IgD-negative memory B cell (primary cell): ENCODE results near the gene ZNF74. TPM values are rescaled to one million over a fixed set of nuclear protein-coding genes. Genes with fewer than 3 reads are reported as not detected.
A peak's percentile ranks its signal among the peaks of the same experiment; 100 is the strongest.
"Not testable (repeated sequence)": the region's sequence is repeated elsewhere in the genome, so short reads cannot be mapped to it uniquely, and the experiment has no call there.

Experiments
- H3K27ac Mint-ChIP-seq, 3 donors: one replicate each; pipeline ENCODE4 v1.8.0; 2020 to 2022; ENCODE audit warnings: mild to moderate bottlenecking in 3 of 3, mixed read lengths in 3 of 3, moderate library complexity in 1 of 3
- H3K27me3 Mint-ChIP-seq: one replicate; pipeline ENCODE4 v1.8.0; 2021; ENCODE audit warnings: mixed read lengths
- H3K36me3 Mint-ChIP-seq: one replicate; pipeline ENCODE4 v1.8.0; 2020; ENCODE audit warnings: mild to moderate bottlenecking, mixed read lengths
- H3K4me1 Mint-ChIP-seq, 3 donors: one replicate each; pipeline ENCODE4 v1.8.0; 2020 to 2022; ENCODE audit warnings: mixed read lengths in 3 of 3, mild to moderate bottlenecking in 1 of 3
- H3K4me3 Mint-ChIP-seq, 4 donors: one replicate each; pipeline ENCODE4 v1.8.0; 2020 to 2022; ENCODE audit warnings: mild to moderate bottlenecking in 4 of 4, mixed read lengths in 4 of 4, moderate library complexity in 3 of 4
- H3K9me3 Mint-ChIP-seq, 3 donors: one replicate each; pipeline ENCODE4 v1.8.0; 2020 to 2021; ENCODE audit warnings: mixed read lengths in 3 of 3, mild to moderate bottlenecking in 1 of 3
- polyA plus RNA-seq: library from polyadenylated mRNA; unstranded; fragments of 300-500 nt; fragmentation: Illumina TruSeq; gene quantifications from one replicate; pipeline ENCODE4 v1.2.3, GENCODE V29; 2021

Gene ZNF74
- polyA plus RNA-seq, 1 donor from 2014 or later: 6.6 TPM

GRCh38 chr22:20415241-20415640 lies 21.3 kb downstream of the ZNF74 start:
- H3K4me1 Mint-ChIP-seq, H3K27ac Mint-ChIP-seq, H3K9me3 Mint-ChIP-seq, H3K4me3 Mint-ChIP-seq, H3K27me3 Mint-ChIP-seq, H3K36me3 Mint-ChIP-seq: not testable (repeated sequence)

GRCh38 chr22:20415699-20416098 lies 21.7 kb downstream of the ZNF74 start:
- not testable (repeated sequence) for H3K36me3 Mint-ChIP-seq, H3K27me3 Mint-ChIP-seq, H3K4me1 Mint-ChIP-seq, H3K9me3 Mint-ChIP-seq, H3K27ac Mint-ChIP-seq
- H3K4me3 Mint-ChIP-seq: peak overlapping the region in 1 of 4 donors; percentile 13

GRCh38 chr22:20418211-20418788 lies 24.3 kb downstream of the ZNF74 start:
- Mint-ChIP-seq H3K36me3 (no peaks in the 10 kb centered on the region), H3K4me3 (peak overlapping the region in 3 of 4 donors; percentile 63 to 76 (median 68)), H3K27ac (peak overlapping the region in 1 of 3 donors; percentile 12), H3K9me3 (no peaks in the 10 kb centered on the region), H3K27me3 (peaks cover 1% of the 10 kb centered on the region), H3K4me1 (no peaks in the 10 kb centered on the region)

GRCh38 chr22:20419664-20419951 lies 25.7 kb downstream of the ZNF74 start:
- peaks cover 1% of the 10 kb centered on the region for H3K27me3 Mint-ChIP-seq
- no peaks in the 10 kb centered on the region for H3K9me3 Mint-ChIP-seq
- peaks cover 0 to 2% (median 0%) of the 10 kb centered on the region in 3 donors for H3K4me1 Mint-ChIP-seq
- no peak overlapping the region for H3K4me3 Mint-ChIP-seq
- H3K27ac Mint-ChIP-seq: no peak overlapping the region
- H3K36me3 Mint-ChIP-seq: no peaks in the 10 kb centered on the region

GRCh38 chr22:20420157-20420842 lies 26.3 kb downstream of the ZNF74 start:
- Mint-ChIP-seq H3K4me3 (no peak overlapping the region), H3K27me3 (peaks cover 5% of the 10 kb centered on the region), H3K36me3 (no peaks in the 10 kb centered on the region), H3K27ac (no peak overlapping the region), H3K4me1 (peaks cover 0 to 2% (median 0%) of the 10 kb centered on the region in 3 donors), H3K9me3 (no peaks in the 10 kb centered on the region)

GRCh38 chr22:20421507-20421874 lies 27.5 kb downstream of the ZNF74 start:
- Mint-ChIP-seq H3K36me3 (no peaks in the 10 kb centered on the region), H3K27ac (no peak overlapping the region), H3K4me1 (peaks cover 0 to 2% (median 2%) of the 10 kb centered on the region in 3 donors), H3K27me3 (peaks cover 6% of the 10 kb centered on the region), H3K9me3 (no peaks in the 10 kb centered on the region), H3K4me3 (no peak overlapping the region)

GRCh38 chr22:20422271-20423007 lies 28.5 kb downstream of the ZNF74 start:
- Mint-ChIP-seq H3K27ac (no peak overlapping the region), H3K4me1 (peaks cover 0 to 2% (median 2%) of the 10 kb centered on the region in 3 donors), H3K27me3 (peaks cover 16% of the 10 kb centered on the region)

GRCh38 chr22:20423008-20423905 lies 29.3 kb downstream of the ZNF74 start:
- Mint-ChIP-seq H3K4me1 (peaks cover 0 to 2% (median 2%) of the 10 kb centered on the region in 3 donors), H3K36me3 (peaks cover 2% of the 10 kb centered on the region), H3K27me3 (peaks cover 18% of the 10 kb centered on the region), H3K9me3 (no peaks in the 10 kb centered on the region), H3K4me3 (peak overlapping the region in 1 of 4 donors; percentile 74), H3K27ac (no peak overlapping the region)

More at GRCh38 chr22:20422271-20423007, 28.5 kb downstream of the ZNF74 start:
- no peak overlapping the region for H3K4me3 Mint-ChIP-seq
- H3K36me3 Mint-ChIP-seq: peaks cover 2% of the 10 kb centered on the region
- H3K9me3 Mint-ChIP-seq: no peaks in the 10 kb centered on the region

GRCh38 chr22:20423906-20424551 lies 30.1 kb downstream of the ZNF74 start:
- Mint-ChIP-seq H3K9me3 (no peaks in the 10 kb centered on the region), H3K4me1 (peaks cover 2 to 5% (median 4%) of the 10 kb centered on the region in 3 donors), H3K36me3 (peaks cover 2% of the 10 kb centered on the region), H3K4me3 (peak overlapping the region in 2 of 4 donors; percentile 46 to 74), H3K27ac (no peak overlapping the region), H3K27me3 (peaks cover 18% of the 10 kb centered on the region)

GRCh38 chr22:20424568-20424931 lies 30.6 kb downstream of the ZNF74 start:
- Mint-ChIP-seq H3K4me3 (peak overlapping the region in 1 of 4 donors; percentile 46), H3K4me1 (peaks cover 5 to 6% (median 5%) of the 10 kb centered on the region in 3 donors), H3K9me3 (no peaks in the 10 kb centered on the region), H3K36me3 (peaks cover 2% of the 10 kb centered on the region), H3K27me3 (peaks cover 19% of the 10 kb centered on the region), H3K27ac (no peak overlapping the region)

GRCh38 chr22:20424932-20425565 lies 31.1 kb downstream of the ZNF74 start:
- Mint-ChIP-seq H3K36me3 (peaks cover 2% of the 10 kb centered on the region), H3K4me1 (peaks cover 5 to 6% (median 5%) of the 10 kb centered on the region in 3 donors), H3K27me3 (peaks cover 19% of the 10 kb centered on the region), H3K4me3 (peak overlapping the region in 2 of 4 donors; percentile 70 to 77), H3K9me3 (no peaks in the 10 kb centered on the region), H3K27ac (no peak overlapping the region)

- Mint-ChIP-seq H3K9me3 (no peaks in the 10 kb centered on the region), H3K27ac (no peak overlapping the region), H3K36me3 (peaks cover 2% of the 10 kb centered on the region), H3K27me3 (peaks cover 23% of the 10 kb centered on the region), H3K4me1 (peaks cover 5 to 9% (median 5%) of the 10 kb centered on the region in 3 donors), H3K4me3 (no peak overlapping the region)
Observed at GRCh38 chr22:20425566-20426258, 31.8 kb downstream of the ZNF74 start.

GRCh38 chr22:20426259-20426615 lies 32.3 kb downstream of the ZNF74 start:
- peaks cover 23% of the 10 kb centered on the region for H3K27me3 Mint-ChIP-seq
- no peaks in the 10 kb centered on the region for H3K9me3 Mint-ChIP-seq
- peaks cover 5 to 9% (median 5%) of the 10 kb centered on the region in 3 donors for H3K4me1 Mint-ChIP-seq
- H3K27ac Mint-ChIP-seq: peak overlapping the region in 1 of 3 donors; percentile 62
- peaks cover 2% of the 10 kb centered on the region for H3K36me3 Mint-ChIP-seq
- H3K4me3 Mint-ChIP-seq: peak overlapping the region in 1 of 4 donors; percentile 74
